Myocyte (in vitro differentiated cells): ENCODE data around the gene CYP2C18. TPM values are rescaled to one million over a fixed set of nuclear protein-coding genes. Genes with fewer than 3 reads are reported as not detected.
"Not testable (repeated sequence)": the region's sequence is repeated elsewhere in the genome, so short reads cannot be mapped to it uniquely, and the experiment has no call there.

Source experiments
- DNase-seq: peaks from one replicate; pipeline ENCODE4 v3.0.0-alpha.2; 2012; ENCODE audit warnings: low read depth
- total RNA-seq: library from RNA; depleted of rRNA; stranded (reverse); fragments of >200 nt; gene quantifications from 2 replicates; pipeline ENCODE4 v1.2.3, GENCODE V29; 2014

Gene CYP2C18
- total RNA-seq, 1 donor from 2014 or later, result not detected

DNA sequence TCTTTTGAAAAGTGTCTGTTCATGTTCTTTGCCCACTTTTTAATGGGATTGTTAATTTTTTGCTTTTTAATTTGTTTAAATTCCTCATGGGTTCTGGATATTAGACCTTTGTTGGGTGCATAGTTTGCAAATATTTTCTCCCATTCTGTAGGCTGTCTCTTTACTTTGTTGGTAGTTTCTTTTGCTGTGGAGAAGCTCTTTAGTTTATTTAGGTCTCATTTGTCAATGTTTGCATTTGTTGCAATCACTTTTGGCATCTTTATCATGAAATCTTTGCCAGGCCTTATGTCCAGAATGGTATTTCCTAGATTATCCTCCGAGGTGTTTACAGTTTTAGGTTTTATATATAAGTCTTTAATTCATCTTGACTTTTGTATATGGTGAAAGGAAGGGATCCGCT lies 55.1 kb downstream of the CYP2C18 start:
- DNase-seq, result no peak

DNA sequence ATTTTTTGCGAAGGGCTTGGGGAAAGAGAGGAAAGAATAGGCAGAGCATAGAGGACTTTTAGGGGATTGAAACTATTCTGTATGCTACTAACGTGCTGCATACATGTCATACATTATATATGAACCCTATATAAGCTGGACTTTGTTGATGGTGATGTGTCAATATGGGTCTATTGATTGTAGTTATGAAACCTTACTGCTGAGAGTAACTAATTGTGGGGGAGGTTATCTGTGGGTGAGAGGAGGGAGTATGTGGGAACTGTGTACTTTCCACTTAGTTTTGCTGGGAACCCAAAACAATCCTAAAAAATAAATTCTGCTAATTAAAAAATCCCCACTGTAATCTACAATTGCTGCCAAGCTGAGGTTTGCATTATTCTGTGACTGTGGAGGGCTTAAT lies 63.6 kb downstream of the CYP2C18 start:
- no peak for DNase-seq

DNA sequence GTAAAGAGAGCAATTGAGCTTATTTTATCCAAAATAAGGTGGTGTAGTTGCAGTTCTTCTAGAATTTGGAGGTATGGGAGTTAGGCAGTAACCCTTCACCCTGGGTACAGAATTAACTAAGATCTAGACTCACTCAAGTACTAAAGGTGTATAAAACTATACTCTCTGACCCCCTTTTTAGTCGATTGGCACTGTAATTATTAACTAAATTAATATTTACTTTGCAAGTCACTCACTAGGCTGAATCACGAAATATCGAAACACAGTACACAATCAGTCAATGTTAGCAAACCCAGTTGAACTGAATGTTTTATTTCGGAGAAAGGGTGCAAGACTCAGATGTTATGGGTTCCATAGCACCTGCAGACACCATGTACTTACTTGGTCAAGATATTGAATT lies 64.3 kb downstream of the CYP2C18 start:
- DNase-seq, result no peak

DNA sequence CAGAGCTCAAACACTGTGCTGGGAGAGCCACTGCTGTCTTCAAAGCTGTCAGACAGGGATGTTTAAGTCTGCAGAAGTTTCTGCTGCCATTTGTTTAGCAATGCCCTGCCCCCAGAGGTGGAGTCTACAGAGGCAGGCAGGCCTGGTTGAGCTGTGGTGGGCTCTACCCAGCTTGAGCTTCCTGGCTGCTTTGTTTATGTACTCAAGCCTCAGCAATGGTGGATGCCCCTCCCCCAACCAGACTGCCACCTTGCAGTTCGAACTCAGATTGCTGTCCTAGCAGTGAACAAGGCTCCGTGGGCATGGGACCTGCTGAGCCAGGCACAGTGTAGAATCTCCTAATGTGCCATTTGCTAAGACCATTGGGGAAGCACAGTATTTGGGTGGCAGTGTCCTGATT lies 74.4 kb downstream of the CYP2C18 start:
- DNase-seq, result no peak

DNA sequence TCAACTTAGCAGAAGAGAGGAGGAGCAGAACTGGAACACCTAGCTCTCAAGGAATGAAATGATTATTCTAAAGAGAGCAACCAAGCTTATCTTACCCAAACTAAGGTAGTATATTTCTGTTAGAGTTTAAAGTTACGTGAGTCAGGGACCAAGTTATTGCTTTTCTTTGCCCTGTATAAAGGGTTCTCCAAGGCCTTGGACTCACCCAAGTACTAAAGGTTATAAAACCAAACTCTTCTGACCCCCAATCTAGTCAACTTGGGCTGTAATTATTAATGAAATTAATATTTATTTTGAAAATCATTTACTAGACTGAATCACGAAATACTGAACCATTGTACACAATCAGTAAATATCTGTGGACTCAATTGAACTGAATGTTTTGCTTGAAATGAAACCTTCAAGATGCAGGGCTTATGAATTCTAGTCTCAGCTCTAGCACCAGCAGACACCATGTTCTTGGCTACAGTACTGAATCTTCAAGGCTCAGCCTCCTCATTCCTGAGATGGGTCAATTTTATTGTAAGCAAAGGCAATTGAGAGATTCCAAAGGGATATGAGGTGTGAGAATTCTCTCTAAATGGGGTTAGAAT lies 77.2 kb downstream of the CYP2C18 start:
- no peak for DNase-seq

DNA sequence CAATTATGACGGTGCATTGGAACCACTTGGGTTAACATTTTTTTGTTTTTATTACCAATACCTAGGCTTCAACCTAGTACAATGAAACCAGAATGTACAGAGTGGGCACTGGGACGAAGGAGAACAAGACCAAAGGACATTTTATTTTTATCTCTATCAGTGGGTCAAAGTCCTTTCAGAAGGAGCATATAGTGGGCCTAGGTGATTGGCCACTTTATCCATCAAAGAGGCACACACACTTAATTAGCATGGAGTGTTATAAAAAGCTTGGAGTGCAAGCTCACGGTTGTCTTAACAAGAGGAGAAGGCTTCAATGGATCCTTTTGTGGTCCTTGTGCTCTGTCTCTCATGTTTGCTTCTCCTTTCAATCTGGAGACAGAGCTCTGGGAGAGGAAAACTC lies 78.9 kb downstream of the CYP2C18 start, which contains the start of gene CYP2C19:
Gene CYP2C19 (plus strand): TSS at position 289 of the 400 bp plus-strand sequence. CDS start 25 bp downstream, at position 314.
- DNase-seq, result no peak

DNA sequence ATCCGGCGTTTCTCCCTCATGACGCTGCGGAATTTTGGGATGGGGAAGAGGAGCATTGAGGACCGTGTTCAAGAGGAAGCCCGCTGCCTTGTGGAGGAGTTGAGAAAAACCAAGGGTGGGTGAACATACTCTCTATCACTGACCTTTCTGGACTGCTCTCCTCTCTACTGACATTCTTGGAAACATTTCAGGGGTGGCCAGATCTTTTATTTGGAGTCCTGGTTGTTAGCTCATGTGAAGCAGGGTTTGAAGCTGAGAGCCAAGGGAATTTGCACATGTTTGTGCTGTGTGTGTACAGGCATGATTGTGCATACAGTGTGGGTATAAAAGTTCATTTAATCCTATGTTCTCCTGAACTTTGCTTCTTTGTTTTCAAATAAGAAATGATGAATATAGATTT lies 91.9 kb downstream of the CYP2C18 start:
- DNase-seq, result not testable (repeated sequence)

DNA sequence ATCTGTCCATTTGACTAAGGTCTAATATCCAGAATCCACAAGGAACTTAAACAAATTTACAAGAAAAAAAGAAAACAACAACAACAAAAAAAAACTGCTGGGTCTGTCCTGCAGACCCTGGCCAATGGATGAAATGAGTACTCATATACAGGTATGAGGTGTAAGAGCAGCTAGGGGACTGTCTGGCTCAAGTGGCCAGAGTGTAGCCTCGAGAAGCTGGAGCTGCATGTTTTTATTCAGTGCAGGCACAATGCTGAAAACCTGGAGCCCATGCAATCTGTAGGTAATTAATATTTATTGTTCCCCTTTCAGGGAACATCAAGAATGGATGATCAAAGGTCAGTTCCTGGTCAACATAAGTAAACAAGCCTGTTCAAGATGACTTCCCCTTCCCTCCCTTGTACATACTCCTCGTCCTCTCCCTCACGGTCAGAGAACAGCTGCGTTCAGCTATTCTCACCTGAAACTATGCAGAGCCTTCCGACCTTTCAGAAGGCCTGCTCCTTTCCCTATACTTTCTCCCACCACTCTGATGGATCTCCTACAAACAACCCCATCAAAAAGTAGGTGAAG lies 94.4 kb downstream of the CYP2C18 start:
- DNase-seq, result no peak

DNA sequence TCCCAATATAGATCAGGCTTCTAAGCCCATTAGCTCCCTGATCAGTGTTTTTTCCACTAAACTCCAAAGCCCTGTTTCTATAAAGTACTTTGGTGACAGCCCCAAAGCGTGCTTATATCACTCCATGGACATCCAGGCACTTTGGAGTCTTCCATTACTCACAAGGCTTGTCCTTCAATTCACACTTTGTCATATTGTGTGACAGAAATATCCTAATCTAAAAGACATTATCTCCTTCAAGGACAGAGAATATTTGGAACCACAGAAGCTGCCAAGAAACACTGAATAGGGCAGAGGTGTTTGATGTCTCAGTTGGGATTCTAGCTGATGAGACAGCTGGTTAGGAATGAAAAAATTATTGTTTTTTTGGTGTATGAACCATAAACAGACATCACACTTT lies 97.3 kb downstream of the CYP2C18 start:
- DNase-seq, result no peak

DNA sequence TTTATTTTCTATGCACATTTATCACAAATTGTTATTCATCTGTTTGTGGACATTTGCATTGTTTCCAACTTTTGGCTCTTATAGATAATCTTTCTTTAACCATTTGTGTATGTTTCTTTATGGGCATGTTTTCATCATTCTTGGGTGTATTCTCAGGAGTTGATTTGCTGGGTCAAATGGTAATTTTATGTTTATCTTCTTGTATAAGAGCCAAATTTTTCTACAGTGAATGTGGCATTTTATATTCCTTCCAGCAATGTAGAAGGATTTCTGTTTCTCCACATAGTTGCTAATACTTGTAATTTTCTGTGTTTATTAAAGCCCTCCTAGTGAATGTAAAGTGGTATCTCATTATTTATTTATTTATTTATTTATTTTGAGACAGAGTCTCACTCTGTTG lies 100.7 kb downstream of the CYP2C18 start:
- no peak for DNase-seq

DNA sequence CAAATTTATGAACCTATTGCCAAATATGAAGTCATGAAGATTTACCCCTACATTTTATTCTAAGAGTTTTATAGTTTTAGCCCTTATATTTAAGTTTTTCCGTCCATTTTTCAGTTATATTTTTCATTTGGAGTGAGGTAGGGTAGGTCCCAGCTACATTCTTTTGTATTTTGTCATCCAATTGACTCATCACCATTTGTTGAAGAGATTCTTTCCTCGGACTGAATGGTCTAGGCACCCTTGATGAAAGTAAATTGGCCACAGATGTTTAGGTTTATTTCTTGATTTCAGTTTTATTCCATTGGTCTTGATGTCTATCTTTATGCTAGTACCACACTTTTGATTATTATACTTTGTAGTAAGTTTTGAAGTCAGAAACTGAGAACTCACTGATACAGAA lies 101.7 kb downstream of the CYP2C18 start:
- DNase-seq, result no peak

Other genes with a start within 250 kb of the CYP2C18 start
- 2.6 and 6.0 TPM in 2 replicates for gene HELLS, start 137.9 kb upstream of the CYP2C18 start, total RNA-seq
- 0.08 TPM in 1 of 2 replicates, not detected in the other for gene CYP2C19, start 79.0 kb downstream of the CYP2C18 start, total RNA-seq